GM23248 (cell line): ENCODE results near the gene CFAP20DC.

Experiments
- EZH2 ChIP-seq: fragments of 200-600 bp; sonication (generic); IDR thresholded peaks from 2 replicates; pipeline ENCODE4 v1.6.1; 2018; ENCODE audit warnings: antibody characterized with exemption, mild to moderate bottlenecking; ENCODE audit not compliant: insufficient read depth, poor library complexity, severe bottlenecking
- EZH2phosphoT487 ChIP-seq: fragments of 200-600 bp; sonication (generic); IDR thresholded peaks from 2 replicates; pipeline ENCODE4 v1.6.1; 2018; ENCODE audit warnings: antibody characterized with exemption, moderate library complexity, mild to moderate bottlenecking, low read depth; ENCODE audit not compliant: insufficient read depth

DNA sequence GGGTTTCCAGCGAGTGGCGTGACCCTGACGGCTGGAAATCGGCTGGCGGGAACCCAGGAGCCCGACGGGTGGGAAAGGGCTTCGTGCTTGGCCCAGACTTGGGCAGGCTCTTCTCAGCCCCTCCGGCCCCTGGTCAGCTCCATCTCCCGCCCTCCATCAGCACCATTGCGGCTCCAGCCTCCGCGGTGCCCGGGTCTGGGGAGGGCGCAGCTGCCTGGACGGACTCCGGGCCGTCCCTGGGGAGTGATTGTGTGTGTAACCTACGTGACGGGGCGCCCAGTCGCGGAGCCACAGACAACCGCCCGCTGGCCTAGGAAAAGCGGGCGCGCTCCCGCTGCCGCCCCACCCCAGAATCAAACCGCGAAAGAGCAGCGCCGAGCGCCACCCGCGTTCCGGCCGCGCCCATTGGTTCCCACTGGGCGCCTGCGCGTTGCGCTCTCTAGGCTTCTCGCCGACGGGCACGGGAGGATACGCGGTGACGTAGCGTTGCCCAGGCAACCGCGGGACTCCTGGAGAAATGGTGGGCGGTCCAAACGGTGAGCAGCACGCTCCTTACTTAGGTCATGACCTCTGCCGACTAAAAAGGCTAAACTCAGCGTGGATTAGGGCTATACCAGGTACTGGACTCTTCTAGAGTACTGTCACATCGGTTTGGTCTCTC lies at the start of gene CFAP20DC:
- TF ChIP-seq EZH2: no peak
- TF ChIP-seq EZH2phosphoT487: no peak
